ENCODE measurements around the gene MDC1.
A peak's percentile ranks its signal among the peaks of the same experiment; 100 is the strongest.

DNA sequence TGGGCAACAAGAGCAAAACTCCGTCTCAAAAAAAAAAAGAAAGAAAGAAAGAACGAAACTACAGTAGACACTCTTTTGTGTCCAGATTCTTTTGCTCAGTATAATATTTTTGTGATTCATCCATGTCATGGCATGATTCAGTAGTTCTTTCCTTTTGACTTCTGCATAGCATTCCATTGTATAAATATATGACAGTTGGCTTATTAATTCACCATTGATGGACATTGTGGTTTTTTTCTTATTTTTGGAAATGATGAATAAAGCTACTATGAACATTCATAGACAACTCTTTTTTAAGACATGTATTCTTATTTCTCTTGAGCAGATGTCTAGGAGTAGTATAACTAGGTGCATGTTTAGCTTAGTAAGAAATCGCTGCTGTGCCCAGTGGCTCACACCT, 37.5 kb upstream of the MDC1 start:
- TF ChIP-seq POLR2A (IDR thresholded peaks at IDR 0.05; ENCODE audit: low read depth, low read length) = no peak
- TF ChIP-seq POLR2AphosphoS5 (IDR thresholded peaks at IDR 0.05; ENCODE audit: insufficient read depth, low read depth, low read length) = no peak
- TF ChIP-seq, protein P1, sequence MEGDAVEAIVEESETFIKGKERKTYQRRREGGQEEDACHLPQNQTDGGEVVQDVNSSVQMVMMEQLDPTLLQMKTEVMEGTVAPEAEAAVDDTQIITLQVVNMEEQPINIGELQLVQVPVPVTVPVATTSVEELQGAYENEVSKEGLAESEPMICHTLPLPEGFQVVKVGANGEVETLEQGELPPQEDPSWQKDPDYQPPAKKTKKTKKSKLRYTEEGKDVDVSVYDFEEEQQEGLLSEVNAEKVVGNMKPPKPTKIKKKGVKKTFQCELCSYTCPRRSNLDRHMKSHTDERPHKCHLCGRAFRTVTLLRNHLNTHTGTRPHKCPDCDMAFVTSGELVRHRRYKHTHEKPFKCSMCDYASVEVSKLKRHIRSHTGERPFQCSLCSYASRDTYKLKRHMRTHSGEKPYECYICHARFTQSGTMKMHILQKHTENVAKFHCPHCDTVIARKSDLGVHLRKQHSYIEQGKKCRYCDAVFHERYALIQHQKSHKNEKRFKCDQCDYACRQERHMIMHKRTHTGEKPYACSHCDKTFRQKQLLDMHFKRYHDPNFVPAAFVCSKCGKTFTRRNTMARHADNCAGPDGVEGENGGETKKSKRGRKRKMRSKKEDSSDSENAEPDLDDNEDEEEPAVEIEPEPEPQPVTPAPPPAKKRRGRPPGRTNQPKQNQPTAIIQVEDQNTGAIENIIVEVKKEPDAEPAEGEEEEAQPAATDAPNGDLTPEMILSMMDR (IDR thresholded peaks at IDR 0.05; ENCODE audit: extremely low read depth in 1 of 2, insufficient read depth in 1 of 2, low read depth in 1 of 2, low read length in 2 of 2) = no peak
- TF ChIP-seq MYC (IDR thresholded peaks at IDR 0.05; ENCODE audit: low read depth, low read length) = no peak
- TF ChIP-seq EZH2 (IDR thresholded peaks at IDR 0.05; ENCODE audit: borderline replicate concordance, low read depth, low read length, severe bottlenecking) = no peak
- TF ChIP-seq, protein P2, sequence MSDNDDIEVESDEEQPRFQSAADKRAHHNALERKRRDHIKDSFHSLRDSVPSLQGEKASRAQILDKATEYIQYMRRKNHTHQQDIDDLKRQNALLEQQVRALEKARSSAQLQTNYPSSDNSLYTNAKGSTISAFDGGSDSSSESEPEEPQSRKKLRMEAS (IDR thresholded peaks at IDR 0.05; ENCODE audit: insufficient read depth, insufficient read length) = no peak
- no peak for TF ChIP-seq JUN (IDR thresholded peaks at IDR 0.05; ENCODE audit: borderline replicate concordance, insufficient read depth, insufficient read length, low read depth)
- TF ChIP-seq GATA2 (IDR thresholded peaks at IDR 0.05; ENCODE audit: insufficient read depth, insufficient read length, low read depth, low read length) = no peak
- TF ChIP-seq FOS (IDR thresholded peaks at IDR 0.05; ENCODE audit: borderline replicate concordance, insufficient read depth, low read length) = peak; percentile 29

Measured in endothelial cell of umbilical vein (primary cell).